HepG2 (cell line): ENCODE data around the gene GNA14. TPM values are rescaled to one million over a fixed set of nuclear protein-coding genes. Genes with fewer than 3 reads are reported as not detected.

ENCODE experiments used
- ATAC-seq: fragments of 200-7000 bp; cut with Tn5 transposase; 3 replicates; pipeline ENCODE4 v1.9.1; 2020; ENCODE audit warnings: mild to moderate bottlenecking, moderate library complexity
- BruUV-seq: library from RNA; stranded (reverse); fragments of 400-500 nt; replicated peaks from 2 replicates; lab custom pipeline; 2021; lab: Mats Ljungman, UMichigan
- CTCF ChIA-PET: fragments of 300-600 bp; formaldehyde crosslinking; extraction: SDS; loops from one replicate; lab custom pipeline; 2021; ENCODE audit warnings: low total read pairs, inconsistent platforms, low intra/inter-chr PET ratio; lab: Yijun Ruan, JAX
- POLR2A ChIA-PET: fragments of 350-600 bp; sonication (Branson Sonifier 250); formaldehyde crosslinking; loops from one replicate; lab custom pipeline; 2020; ENCODE audit warnings: antibody characterized with exemption, inconsistent platforms; lab: Yijun Ruan, JAX
- DNase-seq: peaks from one replicate; pipeline ENCODE4 v3.0.0-alpha.2; 2015; ENCODE audit warnings: low spot score
- FAIRE-seq: peaks from 3 replicates; lab custom pipeline; 2011; peaks lifted over from hg19 to GRCh38; lab: Jason Lieb, UNC
- H2AFZ ChIP-seq: one replicate; pipeline ENCODE4 v1.6.1; 2011; ENCODE audit warnings: low read length, inconsistent platforms
- H3K27ac ChIP-seq: fragments of 300-600 bp; 3 replicates; pipeline ENCODE4 v1.8.0; 2011; ENCODE audit warnings: mixed run types, mild to moderate bottlenecking, mixed read lengths, low read length, inconsistent platforms; ENCODE audit not compliant: insufficient read depth; ENCODE audit errors: extremely low read length
- H3K27me3 ChIP-seq, 2 experiments: fragments of 200-600 bp in 1 of 2; 2 replicates in 1 of 2; 3 replicates in 1 of 2; pipeline versions ENCODE4 v1.6.0 to v1.8.0; 2011; ENCODE audit warnings: low read length in 2 of 2, mild to moderate bottlenecking in 2 of 2, moderate library complexity in 2 of 2, inconsistent platforms in 1 of 2; ENCODE audit not compliant: insufficient read depth in 2 of 2, control insufficient read depth in 1 of 2
- H3K36me3 ChIP-seq, 2 experiments: fragments of 200-600 bp in 1 of 2; replicated peaks in 1 of 2; 2 replicates in 1 of 2; 3 replicates in 1 of 2; pipeline versions ENCODE4 v1.5.1 to v1.8.0; 2011; ENCODE audit warnings: low read length in 2 of 2, inconsistent platforms in 1 of 2; ENCODE audit not compliant: insufficient read depth in 2 of 2, control insufficient read depth in 1 of 2
- H3K4me1 ChIP-seq: 2 replicates; pipeline ENCODE4 v1.5.1; 2012; ENCODE audit warnings: low read length, inconsistent platforms; ENCODE audit not compliant: insufficient read depth
- H3K4me2 ChIP-seq: 2 replicates; pipeline ENCODE4 v1.6.0; 2011; ENCODE audit warnings: low read depth, low read length, inconsistent platforms
- H3K4me3 ChIP-seq, 3 experiments: fragments of 200-600 bp in 1 of 3; sonication (generic), shearing (Covaris generic) in 1 of 3; replicated peaks in 1 of 3; 2 replicates each; pipeline ENCODE4 v1.5.1; 2011 to 2016; ENCODE audit warnings: low read length in 3 of 3, inconsistent platforms in 2 of 3, low read depth in 2 of 3, mild to moderate bottlenecking in 2 of 3, control low read depth in 1 of 3, mixed read lengths in 1 of 3; ENCODE audit not compliant: insufficient read depth in 1 of 3
- H3K79me2 ChIP-seq: one replicate; pipeline ENCODE4 v1.6.1; 2011; ENCODE audit warnings: low read length, inconsistent platforms; ENCODE audit not compliant: insufficient read depth
- H3K9ac ChIP-seq: 2 replicates; pipeline ENCODE4 v1.6.0; 2011; ENCODE audit warnings: mild to moderate bottlenecking, low read depth, low read length, inconsistent platforms; ENCODE audit not compliant: insufficient read depth
- H3K9me3 ChIP-seq: 2 replicates; pipeline ENCODE4 v1.5.1; 2012; ENCODE audit warnings: mild to moderate bottlenecking, low read length
- H4K20me1 ChIP-seq: 2 replicates; pipeline ENCODE4 v1.6.0; 2011; ENCODE audit warnings: inconsistent platforms, mild to moderate bottlenecking, low read length, moderate library complexity; ENCODE audit not compliant: insufficient read depth
- ATF7-NPFF ChIP-seq: sonication (generic); formaldehyde crosslinking; IDR thresholded peaks from 2 replicates; pipeline ENCODE4 v1.8.1; 2023; ENCODE audit warnings: mild to moderate bottlenecking, low read depth, missing genetic modification reagents, moderate library complexity
- DNMT1 ChIP-seq: sonication (generic); formaldehyde crosslinking; IDR thresholded peaks from 2 replicates; pipeline ENCODE4 v1.5.1; 2020; ENCODE audit warnings: mild to moderate bottlenecking, missing genetic modification reagents
- HDAC6 ChIP-seq: fragments of 200-600 bp; sonication (generic); IDR thresholded peaks from 2 replicates; pipeline ENCODE4 v1.7.0; 2017; ENCODE audit warnings: mild to moderate bottlenecking, antibody characterized with exemption, low read length, low read depth
- NRL ChIP-seq: sonication (generic); formaldehyde crosslinking; IDR thresholded peaks from 2 replicates; pipeline ENCODE4 v1.5.0; 2020; ENCODE audit warnings: missing genetic modification reagents, mild to moderate bottlenecking, moderate library complexity, borderline replicate concordance
- PLRG1 ChIP-seq: fragments of 450-650 bp; conservative IDR thresholded peaks from 2 replicates; pipeline ENCODE4 v1.6.1; 2016
- RAD21 ChIP-seq: fragments of 450-650 bp; formaldehyde crosslinking; IDR thresholded peaks from 2 replicates; pipeline ENCODE4 v1.5.0; 2020; ENCODE audit warnings: mild to moderate bottlenecking
- TOPORS ChIP-seq: sonication (generic); formaldehyde crosslinking; IDR thresholded peaks from 2 replicates; pipeline ENCODE4 v1.8.0; 2023; ENCODE audit warnings: mild to moderate bottlenecking, missing genetic modification reagents
- U2AF1 ChIP-seq: fragments of 200-400 bp; formaldehyde crosslinking; optimal IDR thresholded peaks from 2 replicates; pipeline ENCODE3; 2017; ENCODE audit warnings: mild to moderate bottlenecking, low read depth, low read length
- ZNF335 ChIP-seq: sonication (generic); formaldehyde crosslinking; IDR thresholded peaks from 2 replicates; pipeline ENCODE4 v1.4.0; 2020; ENCODE audit warnings: missing genetic modification reagents
- ZNF652 ChIP-seq: IDR thresholded peaks from 2 replicates; pipeline ENCODE4 v1.6.1; 2016; ENCODE audit warnings: low read depth, borderline replicate concordance
- WGBS: methylation state at CpG from one replicate; pipeline ENCODE4 v1.1.6; 2017; ENCODE audit warnings: low lambda C conversion rate; 5-methylcytosine and 5-hydroxymethylcytosine counted together
- in situ Hi-C: cut with HindIII; loops from 2 replicates; pipeline ENCODE4 v1.10.0; 2017; ENCODE audit warnings: low pct_unique_long_range_greater_than_20kb; ENCODE audit not compliant: extremely low pct_ligation_motif_present
- intact Hi-C: fragments of 100-400 bp; cut with micrococcal nuclease; formaldehyde crosslinking; loops from one replicate; pipeline ENCODE4 v1.10.0; 2022; ENCODE audit not compliant: unreplicated experiment
- polyA plus RNA-seq, 8 experiments: library from polyadenylated mRNA; depleted of rRNA in 3 of 8; stranded (reverse) in 7 of 8; unstranded in 1 of 8; fragments of >200 nt; fragmentation: Illumina TruSeq in 4 of 8; extraction: Trizol in 4 of 8; gene quantifications; 2 replicates each; pipeline versions ENCODE4 v1.2.1 to v1.2.3, GENCODE V29; 2011 to 2016; ENCODE audit warnings: low read depth in 4 of 8, missing spikeins in 1 of 8, mixed read lengths in 1 of 8; ENCODE audit not compliant: insufficient read depth in 1 of 8
- total RNA-seq, 5 experiments: library from RNA; depleted of rRNA; stranded (reverse); fragments of >200 nt; fragmentation: Illumina TruSeq; extraction: Trizol; gene quantifications; 2 replicates each; pipeline ENCODE4 v1.2.3, GENCODE V29; 2016; ENCODE audit warnings: low read depth in 1 of 5
- TF ChIP-seq, protein P1 (sequence below): sonication (generic); formaldehyde crosslinking; IDR thresholded peaks from 2 replicates; pipeline ENCODE4 v1.4.0; 2020; ENCODE audit warnings: missing genetic modification reagents, borderline replicate concordance
- TF ChIP-seq, protein P2 (sequence below): sonication (generic); formaldehyde crosslinking; IDR thresholded peaks from 2 replicates; pipeline ENCODE4 v1.5.1; 2020; ENCODE audit warnings: missing genetic modification reagents, mild to moderate bottlenecking, borderline replicate concordance
- TF ChIP-seq, protein P3 (sequence below): sonication (generic); formaldehyde crosslinking; IDR thresholded peaks from 2 replicates; pipeline ENCODE4 v1.4.0; 2020; ENCODE audit warnings: missing genetic modification reagents, mild to moderate bottlenecking, borderline replicate concordance
- TF ChIP-seq, protein P4 (sequence below): sonication (generic); formaldehyde crosslinking; conservative IDR thresholded peaks from 2 replicates; pipeline ENCODE4 v1.4.0; 2020; ENCODE audit warnings: mild to moderate bottlenecking, missing genetic modification reagents, moderate library complexity

GNA14 gene
- total and polyA plus RNA-seq, 2 of the 13 experiments (the other 11 are each of a cell fraction or from before 2014, with no cell fraction given), result not detected

DNA sequence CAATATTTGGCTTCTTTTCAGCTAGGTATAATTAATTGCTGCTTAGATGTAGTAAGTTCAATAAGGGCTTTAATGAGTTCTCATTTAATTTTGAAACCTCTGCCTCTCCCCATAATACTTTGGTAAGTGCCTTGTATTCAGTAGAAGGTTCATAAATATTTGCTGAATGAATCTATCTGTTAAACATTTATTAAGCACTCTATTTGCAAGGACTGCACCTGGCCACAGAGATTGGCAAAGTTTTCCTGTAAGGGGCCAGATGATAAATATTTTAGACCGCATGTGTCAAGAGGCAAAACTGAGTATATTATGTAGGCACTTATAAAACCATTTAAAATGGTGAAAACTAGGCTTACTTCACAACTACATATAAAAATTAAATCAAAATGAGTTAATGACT is 19.0 kb upstream of the GNA14 start (continued):
- TF ChIP-seq TOPORS (CRISPR knock-in tag) (no peak), PLRG1 (no peak), RAD21 (CRISPR knock-in tag) (no peak), ATF7-NPFF (CRISPR knock-in tag) (no peak), DNMT1 (CRISPR knock-in tag) (no peak), ZNF335 (CRISPR knock-in tag) (no peak), ZNF652 (CRISPR knock-in tag) (no peak)
- TF ChIP-seq, protein P1, sequence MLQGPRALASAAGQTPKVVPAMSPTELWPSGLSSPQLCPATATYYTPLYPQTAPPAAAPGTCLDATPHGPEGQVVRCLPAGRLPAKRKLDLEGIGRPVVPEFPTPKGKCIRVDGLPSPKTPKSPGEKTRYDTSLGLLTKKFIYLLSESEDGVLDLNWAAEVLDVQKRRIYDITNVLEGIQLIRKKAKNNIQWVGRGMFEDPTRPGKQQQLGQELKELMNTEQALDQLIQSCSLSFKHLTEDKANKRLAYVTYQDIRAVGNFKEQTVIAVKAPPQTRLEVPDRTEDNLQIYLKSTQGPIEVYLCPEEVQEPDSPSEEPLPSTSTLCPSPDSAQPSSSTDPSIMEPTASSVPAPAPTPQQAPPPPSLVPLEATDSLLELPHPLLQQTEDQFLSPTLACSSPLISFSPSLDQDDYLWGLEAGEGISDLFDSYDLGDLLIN, result no peak
- TF ChIP-seq, protein P2, sequence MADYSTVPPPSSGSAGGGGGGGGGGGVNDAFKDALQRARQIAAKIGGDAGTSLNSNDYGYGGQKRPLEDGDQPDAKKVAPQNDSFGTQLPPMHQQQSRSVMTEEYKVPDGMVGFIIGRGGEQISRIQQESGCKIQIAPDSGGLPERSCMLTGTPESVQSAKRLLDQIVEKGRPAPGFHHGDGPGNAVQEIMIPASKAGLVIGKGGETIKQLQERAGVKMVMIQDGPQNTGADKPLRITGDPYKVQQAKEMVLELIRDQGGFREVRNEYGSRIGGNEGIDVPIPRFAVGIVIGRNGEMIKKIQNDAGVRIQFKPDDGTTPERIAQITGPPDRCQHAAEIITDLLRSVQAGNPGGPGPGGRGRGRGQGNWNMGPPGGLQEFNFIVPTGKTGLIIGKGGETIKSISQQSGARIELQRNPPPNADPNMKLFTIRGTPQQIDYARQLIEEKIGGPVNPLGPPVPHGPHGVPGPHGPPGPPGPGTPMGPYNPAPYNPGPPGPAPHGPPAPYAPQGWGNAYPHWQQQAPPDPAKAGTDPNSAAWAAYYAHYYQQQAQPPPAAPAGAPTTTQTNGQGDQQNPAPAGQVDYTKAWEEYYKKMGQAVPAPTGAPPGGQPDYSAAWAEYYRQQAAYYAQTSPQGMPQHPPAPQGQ (CRISPR knock-in tag), result no peak

DNA sequence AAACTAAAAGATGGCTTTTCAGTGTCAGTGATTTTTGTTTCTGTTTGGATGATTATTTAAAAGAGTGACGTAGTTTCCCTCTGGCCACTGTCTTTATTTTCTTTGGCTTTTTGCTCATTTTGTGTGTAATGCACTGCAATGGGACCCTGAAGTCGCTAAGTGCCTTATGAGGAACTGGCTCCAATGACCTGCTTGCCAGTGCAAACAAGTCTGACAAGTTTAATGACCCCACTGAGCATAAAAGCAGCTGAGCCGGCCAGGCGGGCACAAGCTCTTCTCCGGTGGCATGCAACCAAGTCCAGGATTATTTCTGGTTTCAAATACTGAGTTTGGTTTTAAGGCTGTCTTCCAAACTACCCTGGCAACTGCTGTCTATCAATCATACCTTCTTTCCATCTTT is 15.6 kb upstream of the GNA14 start:
- Histone ChIP-seq H3K4me2 (no peak overlapping the region), H3K4me1 (no peaks in the 10 kb centered on the region)
- TF ChIP-seq, protein P3, sequence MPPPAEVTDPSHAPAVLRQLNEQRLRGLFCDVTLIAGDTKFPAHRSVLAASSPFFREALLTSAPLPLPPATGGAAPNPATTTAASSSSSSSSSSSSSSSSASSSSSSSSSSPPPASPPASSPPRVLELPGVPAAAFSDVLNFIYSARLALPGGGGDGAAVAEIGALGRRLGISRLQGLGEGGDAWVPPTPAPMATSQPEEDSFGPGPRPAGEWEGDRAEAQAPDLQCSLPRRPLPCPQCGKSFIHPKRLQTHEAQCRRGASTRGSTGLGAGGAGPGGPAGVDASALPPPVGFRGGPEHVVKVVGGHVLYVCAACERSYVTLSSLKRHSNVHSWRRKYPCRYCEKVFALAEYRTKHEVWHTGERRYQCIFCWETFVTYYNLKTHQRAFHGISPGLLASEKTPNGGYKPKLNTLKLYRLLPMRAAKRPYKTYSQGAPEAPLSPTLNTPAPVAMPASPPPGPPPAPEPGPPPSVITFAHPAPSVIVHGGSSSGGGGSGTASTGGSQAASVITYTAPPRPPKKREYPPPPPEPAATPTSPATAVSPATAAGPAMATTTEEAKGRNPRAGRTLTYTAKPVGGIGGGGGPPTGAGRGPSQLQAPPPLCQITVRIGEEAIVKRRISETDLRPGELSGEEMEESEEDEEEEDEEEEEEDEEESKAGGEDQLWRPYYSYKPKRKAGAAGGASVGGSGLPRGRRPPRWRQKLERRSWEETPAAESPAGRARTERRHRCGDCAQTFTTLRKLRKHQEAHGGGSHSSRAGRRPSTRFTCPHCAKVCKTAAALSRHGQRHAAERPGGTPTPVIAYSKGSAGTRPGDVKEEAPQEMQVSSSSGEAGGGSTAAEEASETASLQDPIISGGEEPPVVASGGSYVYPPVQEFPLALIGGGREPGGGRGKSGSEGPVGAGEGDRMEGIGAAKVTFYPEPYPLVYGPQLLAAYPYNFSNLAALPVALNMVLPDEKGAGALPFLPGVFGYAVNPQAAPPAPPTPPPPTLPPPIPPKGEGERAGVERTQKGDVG (CRISPR knock-in tag), result no peak
- TF ChIP-seq HDAC6, result no peak
- TF ChIP-seq U2AF1, result no peak
- TF ChIP-seq, protein P4, sequence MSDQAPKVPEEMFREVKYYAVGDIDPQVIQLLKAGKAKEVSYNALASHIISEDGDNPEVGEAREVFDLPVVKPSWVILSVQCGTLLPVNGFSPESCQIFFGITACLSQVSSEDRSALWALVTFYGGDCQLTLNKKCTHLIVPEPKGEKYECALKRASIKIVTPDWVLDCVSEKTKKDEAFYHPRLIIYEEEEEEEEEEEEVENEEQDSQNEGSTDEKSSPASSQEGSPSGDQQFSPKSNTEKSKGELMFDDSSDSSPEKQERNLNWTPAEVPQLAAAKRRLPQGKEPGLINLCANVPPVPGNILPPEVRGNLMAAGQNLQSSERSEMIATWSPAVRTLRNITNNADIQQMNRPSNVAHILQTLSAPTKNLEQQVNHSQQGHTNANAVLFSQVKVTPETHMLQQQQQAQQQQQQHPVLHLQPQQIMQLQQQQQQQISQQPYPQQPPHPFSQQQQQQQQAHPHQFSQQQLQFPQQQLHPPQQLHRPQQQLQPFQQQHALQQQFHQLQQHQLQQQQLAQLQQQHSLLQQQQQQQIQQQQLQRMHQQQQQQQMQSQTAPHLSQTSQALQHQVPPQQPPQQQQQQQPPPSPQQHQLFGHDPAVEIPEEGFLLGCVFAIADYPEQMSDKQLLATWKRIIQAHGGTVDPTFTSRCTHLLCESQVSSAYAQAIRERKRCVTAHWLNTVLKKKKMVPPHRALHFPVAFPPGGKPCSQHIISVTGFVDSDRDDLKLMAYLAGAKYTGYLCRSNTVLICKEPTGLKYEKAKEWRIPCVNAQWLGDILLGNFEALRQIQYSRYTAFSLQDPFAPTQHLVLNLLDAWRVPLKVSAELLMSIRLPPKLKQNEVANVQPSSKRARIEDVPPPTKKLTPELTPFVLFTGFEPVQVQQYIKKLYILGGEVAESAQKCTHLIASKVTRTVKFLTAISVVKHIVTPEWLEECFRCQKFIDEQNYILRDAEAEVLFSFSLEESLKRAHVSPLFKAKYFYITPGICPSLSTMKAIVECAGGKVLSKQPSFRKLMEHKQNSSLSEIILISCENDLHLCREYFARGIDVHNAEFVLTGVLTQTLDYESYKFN (CRISPR knock-in tag), result no peak
- TF ChIP-seq NRL, result no peak

More for the DNA sequence above, 15.6 kb upstream of the GNA14 start:
- WGBS, result 19% methylated on average over 5 of the region's 5 CpGs
- intact Hi-C loops (no loop called here), in situ Hi-C loops (no loop called here)
- ChIA-PET POLR2A (no interaction called here), CTCF (no interaction called here)
- H3K27ac ChIP-seq, result no peak overlapping the region
- H2AFZ ChIP-seq, result no peak overlapping the region
- no peak overlapping the region for H3K4me3 ChIP-seq
- H3K27me3 ChIP-seq, result peaks cover 1 to 20% of the 10 kb centered on the region in 2 experiments; a peak in 2 of 5 replicates
- H3K36me3 ChIP-seq, result no peaks in the 10 kb centered on the region
- FAIRE-seq, result no peak
- H3K9ac ChIP-seq, result no peak overlapping the region
- ATAC-seq, result no peak
- H3K9me3 ChIP-seq, result no peaks in the 10 kb centered on the region
- H4K20me1 ChIP-seq, result no peaks in the 10 kb centered on the region
- BruUV-seq, result no TSS peak
- no peak for DNase-seq
- H3K79me2 ChIP-seq, result no peaks in the 10 kb centered on the region
